Nephron (organoid): ENCODE measurements around the gene KRTAP5-5.
A peak's percentile ranks its signal among the peaks of the same experiment; 100 is the strongest.

Source experiments
- H3K27ac Mint-ChIP-seq, 3 experiments: 2 replicates each; pipeline ENCODE4 v1.8.0; 2020; ENCODE audit warnings: mixed read lengths in 3 of 3, mild to moderate bottlenecking in 2 of 3, moderate library complexity in 1 of 3
- H3K27me3 Mint-ChIP-seq: 2 replicates; pipeline ENCODE4 v1.8.0; 2021; ENCODE audit warnings: low read depth, mild to moderate bottlenecking, moderate library complexity, mixed read lengths
- H3K36me3 Mint-ChIP-seq: 2 replicates; pipeline ENCODE4 v1.8.0; 2020; ENCODE audit warnings: low read depth, mixed read lengths
- H3K4me1 Mint-ChIP-seq: 2 replicates; pipeline ENCODE4 v1.8.0; 2020; ENCODE audit warnings: mixed read lengths
- H3K4me3 Mint-ChIP-seq, 3 experiments: 2 replicates each; pipeline ENCODE4 v1.8.0; 2020; ENCODE audit warnings: mild to moderate bottlenecking in 3 of 3, mixed read lengths in 3 of 3, moderate library complexity in 2 of 3
- H3K9me3 Mint-ChIP-seq: 2 replicates; pipeline ENCODE4 v1.8.0; 2020; ENCODE audit warnings: mixed read lengths
- CTCF ChIP-seq, 3 experiments: fragments of 200-600 bp; sonication (generic); IDR thresholded peaks; one replicate each; pipeline ENCODE4 v1.5.0; 2021; ENCODE audit warnings: antibody characterized with exemption in 3 of 3; ENCODE audit not compliant: unreplicated experiment in 3 of 3

Gene KRTAP5-5

DNA sequence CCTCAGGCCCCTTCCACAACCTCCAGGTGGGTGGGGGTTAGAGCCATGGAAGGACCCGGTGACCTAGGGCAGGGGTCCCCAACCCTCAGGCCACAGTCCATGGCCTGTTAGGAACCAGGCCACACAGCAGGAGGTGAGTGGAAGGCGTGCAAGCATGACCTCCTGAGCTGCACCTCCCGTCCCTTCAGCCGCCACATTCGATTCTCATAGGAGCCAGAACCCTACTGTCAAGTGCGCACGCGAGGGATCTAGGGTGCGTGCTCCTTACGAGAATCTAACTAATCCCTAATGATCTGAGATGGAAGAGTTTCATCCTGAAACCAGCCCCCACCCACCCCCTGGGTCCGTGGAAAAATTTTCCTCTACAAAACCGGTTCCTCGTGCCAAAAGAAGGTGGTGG, 4.0 kb upstream of the KRTAP5-5 start:
- no peaks in the 10 kb centered on the region for H3K36me3 Mint-ChIP-seq
- peaks cover 38% of the 10 kb centered on the region for H3K27me3 Mint-ChIP-seq
- no peak overlapping the region for H3K4me3 Mint-ChIP-seq
- H3K4me1 Mint-ChIP-seq, result peaks cover 2% of the 10 kb centered on the region
- H3K9me3 Mint-ChIP-seq, result peaks cover 2% of the 10 kb centered on the region
- TF ChIP-seq CTCF (IDR thresholded peaks at IDR 0.05; ENCODE audit: unreplicated experiment in 3 of 3), result no peak
- H3K27ac Mint-ChIP-seq, result no peak overlapping the region

GRCh38 chr11:1628506-1629325, 859 bp upstream of the KRTAP5-5 start:
- Mint-ChIP-seq H3K27ac (no peak overlapping the region), H3K9me3 (peaks cover 2% of the 10 kb centered on the region), H3K4me1 (peaks cover 17% of the 10 kb centered on the region), H3K4me3 (no peak overlapping the region), H3K27me3 (peaks cover 51% of the 10 kb centered on the region), H3K36me3 (no peaks in the 10 kb centered on the region)
- TF ChIP-seq CTCF (IDR thresholded peaks at IDR 0.05; ENCODE audit: unreplicated experiment in 3 of 3), result peak; percentile 88 to 96 (median 91)

- Mint-ChIP-seq H3K27ac (no peak overlapping the region), H3K4me1 (peaks cover 17% of the 10 kb centered on the region), H3K36me3 (no peaks in the 10 kb centered on the region), H3K27me3 (peaks cover 60% of the 10 kb centered on the region), H3K4me3 (no peak overlapping the region), H3K9me3 (no peaks in the 10 kb centered on the region)
- no peak for TF ChIP-seq CTCF (IDR thresholded peaks at IDR 0.05; ENCODE audit: unreplicated experiment in 3 of 3)
Measured at GRCh38 chr11:1630271-1630670, 696 bp downstream of the KRTAP5-5 start.

DNA sequence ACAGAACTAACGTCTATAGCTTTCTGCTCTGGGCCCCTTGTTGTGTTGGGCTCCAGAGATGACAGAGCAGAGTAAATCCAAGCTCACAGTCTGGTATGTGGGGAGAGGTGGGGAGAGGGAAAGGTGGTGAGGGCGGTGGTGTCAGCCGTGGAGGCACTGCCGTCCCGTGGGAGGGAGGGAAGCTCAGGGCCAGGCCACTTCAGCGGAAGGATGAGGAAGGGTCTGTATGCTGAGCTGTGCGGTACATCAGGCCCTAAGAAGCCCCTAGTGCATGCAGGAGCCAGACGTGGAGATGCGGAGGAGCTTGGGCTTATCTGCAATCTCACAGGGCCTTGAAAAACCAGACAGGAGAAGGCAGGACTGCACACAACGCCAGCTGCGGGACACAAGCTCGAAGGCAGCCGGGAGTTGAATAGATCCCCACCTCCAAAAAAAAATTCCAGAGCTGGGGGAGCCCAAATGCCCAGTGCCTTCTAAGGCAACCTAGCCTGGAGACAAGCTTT, 1.5 kb downstream of the KRTAP5-5 start:
- Mint-ChIP-seq H3K9me3 (no peaks in the 10 kb centered on the region), H3K36me3 (no peaks in the 10 kb centered on the region), H3K27ac (no peak overlapping the region), H3K27me3 (peaks cover 61% of the 10 kb centered on the region), H3K4me3 (no peak overlapping the region), H3K4me1 (peaks cover 17% of the 10 kb centered on the region)
- TF ChIP-seq CTCF (IDR thresholded peaks at IDR 0.05; ENCODE audit: unreplicated experiment in 3 of 3), result no peak

- H3K27ac Mint-ChIP-seq, result no peak overlapping the region
- H3K4me1 Mint-ChIP-seq, result peaks cover 17% of the 10 kb centered on the region
- H3K9me3 Mint-ChIP-seq, result no peaks in the 10 kb centered on the region
- no peak for TF ChIP-seq CTCF (IDR thresholded peaks at IDR 0.05; ENCODE audit: unreplicated experiment in 3 of 3)
- no peak overlapping the region for H3K4me3 Mint-ChIP-seq
- peaks cover 59% of the 10 kb centered on the region for H3K27me3 Mint-ChIP-seq
- H3K36me3 Mint-ChIP-seq, result no peaks in the 10 kb centered on the region
Measured at GRCh38 chr11:1632053-1632714, 2.6 kb downstream of the KRTAP5-5 start.
